Choroid plexus epithelial cell (primary cell): Measurements from ENCODE around the gene PRPF38A.

Experiments used
- DNase-seq: peaks from one replicate; pipeline ENCODE4 v3.0.0-alpha.2; 2010; ENCODE audit warnings: low read depth
- H3K4me3 ChIP-seq: 2 replicates; pipeline ENCODE4 v1.5.1; 2011; ENCODE audit warnings: low read depth, mild to moderate bottlenecking, control low read depth, low read length, moderate library complexity
- CTCF ChIP-seq: conservative IDR thresholded peaks from 2 replicates; pipeline ENCODE4 v1.5.1; 2011; ENCODE audit warnings: low read depth, mild to moderate bottlenecking, control low read depth, inconsistent platforms, low read length, moderate library complexity

PRPF38A gene

DNA sequence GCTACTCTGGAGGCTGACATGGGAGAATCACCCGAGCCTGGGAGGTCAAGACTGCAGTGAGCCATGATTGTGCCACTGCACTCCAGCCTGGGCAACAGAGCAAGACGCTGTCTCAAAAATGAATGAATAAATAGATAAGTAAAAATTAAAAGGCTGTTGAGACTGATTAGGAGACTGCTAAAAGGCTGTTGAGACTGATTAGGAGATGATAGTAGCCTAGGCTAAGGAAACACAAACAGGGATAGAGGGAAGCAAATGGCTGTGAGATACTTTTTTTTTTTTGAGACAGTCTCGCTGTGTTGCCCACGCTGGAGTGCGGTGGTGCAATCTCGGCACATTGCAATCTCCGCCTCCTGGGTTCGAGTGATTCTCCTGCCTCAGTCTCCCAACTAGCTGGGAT is 28.4 kb downstream of the PRPF38A start:
- TF ChIP-seq CTCF = no peak
- DNase-seq = no peak

GRCh38 chr1:52435211-52435610 is 30.8 kb downstream of the PRPF38A start:
- DNase-seq = no peak
- H3K4me3 ChIP-seq = no peak overlapping the region
- no peak for TF ChIP-seq CTCF

More for the DNA sequence above, 28.4 kb downstream of the PRPF38A start:
- no peak overlapping the region for H3K4me3 ChIP-seq

DNA sequence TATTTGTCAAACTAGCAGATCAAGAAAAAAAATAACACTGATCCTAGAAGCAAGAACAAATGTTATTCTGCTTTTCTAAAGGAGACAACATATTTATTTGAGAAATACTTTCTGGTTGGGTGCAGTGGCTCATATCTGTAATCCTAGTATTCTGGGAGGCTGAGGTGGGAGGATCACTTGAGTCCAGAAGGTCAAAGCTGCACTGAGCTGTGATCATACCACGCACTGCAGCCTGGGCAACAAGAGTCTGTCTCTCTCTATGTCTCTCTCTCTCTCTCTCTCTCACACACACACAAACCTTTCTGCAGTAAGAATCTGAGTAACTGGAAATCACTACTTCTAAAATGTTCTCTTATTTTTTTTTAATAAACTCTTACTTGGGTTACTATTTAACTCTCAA is 31.2 kb downstream of the PRPF38A start:
- H3K4me3 ChIP-seq = no peak overlapping the region
- no peak for TF ChIP-seq CTCF
- no peak for DNase-seq

DNA sequence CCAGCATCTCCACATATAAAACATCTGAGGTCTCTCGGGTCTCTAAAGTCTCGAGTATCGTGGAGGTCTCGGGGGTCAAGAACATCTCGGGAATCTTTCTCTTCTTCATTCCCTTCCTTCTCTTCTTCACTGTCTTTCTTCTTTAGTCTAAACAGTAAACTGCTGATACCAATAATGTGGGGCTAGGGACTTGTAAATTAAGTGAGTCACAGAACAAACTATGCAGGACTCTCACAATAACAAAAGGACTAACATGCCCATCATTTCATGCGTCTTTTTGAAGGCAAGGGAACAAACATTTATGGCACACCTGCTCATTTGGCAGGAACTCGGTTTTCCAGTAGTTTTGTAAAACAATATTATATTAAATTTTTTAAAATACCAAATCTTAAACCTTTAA is 32.4 kb downstream of the PRPF38A start:
- TF ChIP-seq CTCF = no peak
- H3K4me3 ChIP-seq = no peak overlapping the region
- DNase-seq = no peak

DNA sequence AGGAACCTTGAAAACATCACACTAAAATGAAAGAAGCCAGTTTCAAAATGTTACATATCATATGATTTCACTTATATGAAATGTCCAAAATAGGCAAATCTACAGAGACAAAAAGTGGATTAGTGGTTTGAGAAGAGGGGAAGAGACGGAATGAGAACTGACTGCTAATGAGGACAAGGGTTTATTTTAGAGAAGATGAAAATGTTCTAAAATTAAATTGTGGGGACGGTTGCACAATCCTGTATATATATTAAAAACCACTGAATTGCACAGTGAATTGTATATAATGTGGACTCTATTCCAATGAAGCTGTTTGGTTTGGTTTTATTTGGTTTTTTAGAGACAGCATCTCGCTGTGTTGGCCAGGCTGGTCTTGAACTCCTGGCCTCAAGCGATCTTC is 35.6 kb downstream of the PRPF38A start:
- no peak for TF ChIP-seq CTCF
- no peak for DNase-seq
- H3K4me3 ChIP-seq = no peak overlapping the region

DNA sequence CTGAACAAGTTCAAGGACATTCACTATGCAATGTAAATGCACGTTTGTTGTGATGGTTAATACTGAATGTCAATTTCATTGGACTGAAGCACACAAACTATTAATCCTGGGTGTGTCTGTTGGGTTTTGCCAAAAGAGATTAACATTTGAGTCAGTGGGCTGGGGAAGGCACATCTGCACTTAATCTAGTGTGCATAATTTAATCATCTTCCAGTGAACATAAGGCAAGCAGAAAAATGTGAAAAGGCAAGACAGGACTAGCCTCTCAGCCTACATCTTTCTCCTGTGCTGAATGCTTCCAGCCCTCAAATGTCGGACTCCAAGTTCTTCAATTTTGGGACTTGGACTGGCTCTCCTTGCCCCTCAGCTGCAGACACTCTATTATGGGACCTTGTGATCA is 40.1 kb downstream of the PRPF38A start:
- no peak for TF ChIP-seq CTCF
- no peak for DNase-seq
- no peak overlapping the region for H3K4me3 ChIP-seq

DNA sequence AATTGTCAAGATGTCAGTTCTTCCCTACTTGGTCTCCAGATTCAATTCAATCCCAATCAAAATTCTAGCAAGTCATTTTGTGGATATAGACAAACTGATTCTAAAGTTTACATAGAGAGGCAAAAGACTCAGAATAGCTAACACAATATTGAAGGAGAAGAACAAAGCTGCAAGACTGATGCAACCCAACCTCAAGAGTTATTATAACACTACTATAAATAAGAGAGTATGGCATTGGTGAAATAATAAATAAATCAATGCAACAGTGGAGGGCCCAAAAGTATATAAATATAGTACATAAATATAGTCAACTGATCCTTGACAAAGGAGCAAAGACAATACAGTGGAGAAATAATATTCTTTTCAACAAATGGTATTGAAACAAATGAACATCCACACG is 49.7 kb downstream of the PRPF38A start:
- no peak for TF ChIP-seq CTCF
- H3K4me3 ChIP-seq = no peak overlapping the region
- DNase-seq = no peak
